Gastrocnemius medialis (tissue), 4 donors: Measurements from ENCODE around the gene CACNA2D3.

Experiments used
- POLR2A ChIP-seq, 2 donors: fragments of 450-650 bp; IDR thresholded peaks; one replicate each; pipeline ENCODE4 v1.6.1; 2017; ENCODE audit warnings: antibody characterized with exemption in 2 of 2, mild to moderate bottlenecking in 2 of 2, moderate library complexity in 2 of 2
- TF ChIP-seq, protein P1 (sequence below), 5 experiments: fragments of 450-650 bp in 3 of 5; fragments of 200-600 bp in 2 of 5; sonication (generic) in 2 of 5; IDR thresholded peaks in 4 of 5; conservative IDR thresholded peaks in 1 of 5; 1 replicate in 4 of 5; 2 replicates in 1 of 5; pipeline ENCODE4 v1.5.1; 2016 to 2019; ENCODE audit warnings: antibody characterized with exemption in 5 of 5, mild to moderate bottlenecking in 3 of 5, moderate library complexity in 3 of 5

- no peak for TF ChIP-seq POLR2A (IDR thresholded peaks at IDR 0.05)
- TF ChIP-seq, protein P1, sequence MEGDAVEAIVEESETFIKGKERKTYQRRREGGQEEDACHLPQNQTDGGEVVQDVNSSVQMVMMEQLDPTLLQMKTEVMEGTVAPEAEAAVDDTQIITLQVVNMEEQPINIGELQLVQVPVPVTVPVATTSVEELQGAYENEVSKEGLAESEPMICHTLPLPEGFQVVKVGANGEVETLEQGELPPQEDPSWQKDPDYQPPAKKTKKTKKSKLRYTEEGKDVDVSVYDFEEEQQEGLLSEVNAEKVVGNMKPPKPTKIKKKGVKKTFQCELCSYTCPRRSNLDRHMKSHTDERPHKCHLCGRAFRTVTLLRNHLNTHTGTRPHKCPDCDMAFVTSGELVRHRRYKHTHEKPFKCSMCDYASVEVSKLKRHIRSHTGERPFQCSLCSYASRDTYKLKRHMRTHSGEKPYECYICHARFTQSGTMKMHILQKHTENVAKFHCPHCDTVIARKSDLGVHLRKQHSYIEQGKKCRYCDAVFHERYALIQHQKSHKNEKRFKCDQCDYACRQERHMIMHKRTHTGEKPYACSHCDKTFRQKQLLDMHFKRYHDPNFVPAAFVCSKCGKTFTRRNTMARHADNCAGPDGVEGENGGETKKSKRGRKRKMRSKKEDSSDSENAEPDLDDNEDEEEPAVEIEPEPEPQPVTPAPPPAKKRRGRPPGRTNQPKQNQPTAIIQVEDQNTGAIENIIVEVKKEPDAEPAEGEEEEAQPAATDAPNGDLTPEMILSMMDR (IDR thresholded peaks at IDR 0.05 in 4 of 5, conservative IDR thresholded peaks at IDR 0.05 in 1 of 5), result no peak
Measured at GRCh38 chr3:54305409-54306099, 183.2 kb downstream of the CACNA2D3 start.
